Left lung (tissue), 10 donors: ENCODE results near the gene LARGE2. TPM values are rescaled to one million over a fixed set of nuclear protein-coding genes. Genes with fewer than 3 reads are reported as not detected.

ENCODE experiments used
- ATAC-seq: fragments of 200-7000 bp; cut with Tn5 transposase; one replicate; pipeline ENCODE4 v1.9.1; 2020; ENCODE audit warnings: moderate library complexity
- DNase-seq, 4 donors: peaks; one replicate each; pipeline ENCODE4 v3.0.0-alpha.2; 2013 to 2020
- H3K27ac ChIP-seq, 2 donors: fragments of 200-600 bp; sonication (generic) in 1 of 2; one replicate each; pipeline versions ENCODE4 v1.5.0 to v1.8.0; 2020 to 2021
- H3K27me3 ChIP-seq, 2 donors: fragments of 200-600 bp; sonication (generic) in 1 of 2; one replicate each; pipeline versions ENCODE4 v1.5.0 to v1.8.0; 2020 to 2021
- H3K36me3 ChIP-seq, 2 donors: fragments of 200-600 bp; sonication (generic) in 1 of 2; one replicate each; pipeline versions ENCODE4 v1.5.0 to v1.8.0; 2020 to 2021
- H3K4me1 ChIP-seq, 2 donors: fragments of 200-600 bp; one replicate each; pipeline ENCODE4 v1.8.0; 2021
- H3K4me3 ChIP-seq, 2 donors: fragments of 200-600 bp; sonication (generic) in 1 of 2; one replicate each; pipeline versions ENCODE4 v1.5.0 to v1.8.0; 2020 to 2021; ENCODE audit warnings: mild to moderate bottlenecking in 1 of 2
- H3K9me3 ChIP-seq, 2 donors: fragments of 200-600 bp; sonication (generic) in 1 of 2; one replicate each; pipeline versions ENCODE4 v1.5.0 to v1.8.0; 2020 to 2021
- CTCF ChIP-seq, 2 donors: fragments of 200-600 bp; sonication (generic) in 1 of 2; IDR thresholded peaks; one replicate each; pipeline versions ENCODE4 v1.5.0 to v1.8.0; 2021; ENCODE audit warnings: antibody characterized with exemption in 2 of 2
- intact Hi-C, 2 donors: fragments of 100-400 bp; cut with DNase I; formaldehyde crosslinking; loops; one replicate each; pipeline versions ENCODE4 v1.11.2 to v1.14.2; 2022
- polyA plus RNA-seq, 6 donors: library from polyadenylated mRNA; unstranded; fragments of 120-200 nt; gene quantifications; one replicate each; pipeline ENCODE4 v1.2.1, GENCODE V29; 2013; ENCODE audit not compliant: insufficient read length in 6 of 6
- total RNA-seq, 2 donors: library from RNA; stranded (reverse); fragmentation: NEBNext Ultra II Directional; extraction: Animal tissue kit (Norgen Biotek cat#: 25700); gene quantifications; one replicate each; pipeline ENCODE4 v1.2.1, GENCODE V29; 2021
- donor health status: DM: no; HTN: yes; CAD: no.
- donor health status: DM: no; HTN: no; CAD: no.

The LARGE2 gene
- total and polyA plus RNA-seq, 8 donors: 7.5 to 17.2 (median 13.5) TPM

DNA sequence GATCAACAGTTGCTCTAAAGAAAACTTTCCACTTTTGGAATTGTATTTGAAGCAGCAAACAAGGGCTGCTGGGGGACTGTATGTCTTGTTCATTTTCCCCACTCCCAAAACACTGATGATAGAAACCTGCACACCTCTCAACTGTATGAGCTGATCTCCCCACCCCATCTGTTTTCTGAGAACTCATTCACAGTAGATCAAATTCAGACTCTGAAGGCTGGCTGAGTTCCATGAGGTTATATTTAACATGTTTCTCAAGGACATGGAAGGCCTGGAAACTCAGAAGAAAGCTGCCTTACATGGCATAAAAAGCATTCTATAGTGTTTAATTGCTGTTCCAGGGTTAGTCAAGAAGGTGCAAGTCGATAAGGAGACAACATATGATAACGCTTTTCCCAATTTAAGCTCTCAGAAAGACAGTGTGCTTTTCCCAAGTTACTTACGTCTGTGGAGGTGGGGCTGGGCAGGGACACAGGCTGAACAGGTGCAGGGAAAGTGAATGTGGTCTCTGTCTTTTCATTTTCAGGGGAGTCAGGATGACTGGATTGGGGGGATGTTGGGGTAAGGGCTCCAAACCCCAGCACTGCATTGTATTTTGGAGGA, 23.0 kb downstream of the LARGE2 start:
- DNase-seq (no peak), ATAC-seq (no peak)
- Histone ChIP-seq H3K4me3 (no peak overlapping the region), H3K9me3 (no peaks in the 10 kb centered on the region), H3K27me3 (no peaks in the 10 kb centered on the region), H3K27ac (no peak overlapping the region), H3K36me3 (peaks cover 0 to 97% of the 10 kb centered on the region in 2 donors), H3K4me1 (no peaks in the 10 kb centered on the region)
- intact Hi-C loops: no loop called here
- no peak for TF ChIP-seq CTCF (IDR thresholded peaks at IDR 0.05)

DNA sequence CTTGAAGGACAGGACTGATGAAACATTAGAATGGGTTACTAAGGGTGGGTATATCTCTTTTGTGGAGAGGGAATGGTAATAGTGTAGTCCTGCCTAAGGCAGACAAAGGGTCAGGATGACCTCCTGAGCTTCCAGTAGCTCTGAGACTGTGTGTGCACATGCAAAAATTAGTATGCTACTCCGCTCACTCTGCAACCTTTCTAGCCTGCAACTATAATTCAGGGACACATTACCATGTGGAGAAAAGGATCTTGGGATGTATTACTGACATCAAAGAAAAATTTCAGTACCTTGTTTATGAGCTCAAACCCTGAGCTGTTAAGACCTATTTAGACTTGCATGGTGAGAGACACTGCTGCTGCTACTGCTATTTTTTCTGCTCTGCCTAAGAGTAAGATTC, 25.4 kb downstream of the LARGE2 start:
- TF ChIP-seq CTCF (IDR thresholded peaks at IDR 0.05): no peak
- H3K4me3 ChIP-seq: no peak overlapping the region
- no peaks in the 10 kb centered on the region for H3K27me3 ChIP-seq
- H3K9me3 ChIP-seq: no peaks in the 10 kb centered on the region
- intact Hi-C loops: no loop called here
- peaks cover 0 to 100% of the 10 kb centered on the region in 2 donors for H3K36me3 ChIP-seq
- H3K27ac ChIP-seq: no peak overlapping the region
- DNase-seq: no peak
- H3K4me1 ChIP-seq: no peaks in the 10 kb centered on the region
- no peak for ATAC-seq

GRCh38 chr11:45948356-45948755, 25.9 kb downstream of the LARGE2 start:
- DNase-seq (no peak), ATAC-seq (no peak)
- H3K9me3 ChIP-seq: no peaks in the 10 kb centered on the region
- no peak overlapping the region for H3K27ac ChIP-seq
- no peak for TF ChIP-seq CTCF (IDR thresholded peaks at IDR 0.05)
- H3K27me3 ChIP-seq: no peaks in the 10 kb centered on the region
- peaks cover 0 to 100% of the 10 kb centered on the region in 2 donors for H3K36me3 ChIP-seq
- no peak overlapping the region for H3K4me3 ChIP-seq
- intact Hi-C loops: no loop called here
- H3K4me1 ChIP-seq: no peaks in the 10 kb centered on the region

DNA sequence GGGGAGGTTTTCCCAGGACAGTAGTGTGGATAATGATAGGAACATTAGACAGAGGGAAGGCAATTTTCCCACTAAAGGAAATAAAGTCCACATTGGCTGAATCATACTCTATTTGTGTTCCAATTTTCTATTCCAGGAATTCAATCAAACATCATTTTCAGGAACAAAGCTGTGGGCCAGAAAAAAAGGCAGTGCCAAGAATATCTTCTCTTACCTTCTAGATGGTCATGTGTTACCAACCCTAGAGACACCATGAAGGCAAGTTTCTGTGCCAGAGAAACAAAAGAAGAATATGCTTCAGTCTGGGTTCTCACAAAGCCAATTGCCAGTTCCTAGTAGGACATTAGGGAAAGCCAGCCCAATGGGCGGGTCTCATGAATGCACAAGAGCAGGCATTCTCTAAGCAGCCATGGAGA, 27.5 kb downstream of the LARGE2 start:
- H3K36me3 ChIP-seq: peaks cover 0 to 90% of the 10 kb centered on the region in 2 donors
- no peak overlapping the region for H3K27ac ChIP-seq
- H3K9me3 ChIP-seq: no peaks in the 10 kb centered on the region
- ATAC-seq: no peak
- H3K27me3 ChIP-seq: no peaks in the 10 kb centered on the region
- H3K4me1 ChIP-seq: no peaks in the 10 kb centered on the region
- intact Hi-C loops: no loop called here
- no peak for TF ChIP-seq CTCF (IDR thresholded peaks at IDR 0.05)
- no peak overlapping the region for H3K4me3 ChIP-seq
- no peak for DNase-seq

- no peak for ATAC-seq
- DNase-seq: no peak
- H3K27ac ChIP-seq: no peak overlapping the region
- no peaks in the 10 kb centered on the region for H3K27me3 ChIP-seq
- H3K36me3 ChIP-seq: peaks cover 0 to 44% of the 10 kb centered on the region in 2 donors
- intact Hi-C loops: no loop called here
- TF ChIP-seq CTCF (IDR thresholded peaks at IDR 0.05): no peak
- H3K4me3 ChIP-seq: no peak overlapping the region
- H3K4me1 ChIP-seq: peaks cover 0 to 3% of the 10 kb centered on the region in 2 donors
- H3K9me3 ChIP-seq: no peaks in the 10 kb centered on the region
Observed at GRCh38 chr11:45959851-45960250, 37.4 kb downstream of the LARGE2 start.
